ENCODE measurements around the gene FGF6.

DNA sequence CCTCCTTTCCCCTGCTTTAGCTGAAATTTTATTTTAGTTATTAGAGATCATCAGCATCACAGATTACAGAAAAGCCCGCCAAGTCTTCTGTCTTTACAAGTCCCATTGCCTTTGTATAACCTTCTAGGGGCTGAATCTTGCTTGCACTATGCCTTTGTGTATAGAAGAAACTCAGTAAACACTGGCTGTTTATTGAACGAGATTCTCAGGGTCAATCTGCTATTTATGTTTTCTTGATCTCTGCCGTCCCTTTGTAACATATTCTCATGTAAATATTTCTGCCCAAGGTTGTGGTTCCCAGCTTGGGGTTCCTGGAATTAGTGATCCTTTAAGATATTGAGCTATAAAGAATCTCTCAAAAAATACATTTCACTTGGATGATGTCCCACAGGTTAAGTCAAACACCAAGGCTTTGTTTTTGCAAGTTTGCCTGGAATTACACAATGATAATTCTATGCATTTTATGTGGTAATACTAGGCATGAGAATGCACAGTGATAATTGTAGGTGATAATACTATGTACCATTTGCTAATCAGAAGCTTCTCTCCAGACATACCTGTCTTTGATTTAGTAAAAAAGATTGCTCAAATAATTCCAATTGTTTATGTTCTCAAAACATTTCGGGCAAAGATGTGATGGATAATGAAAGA, 40.6 kb upstream of the FGF6 start:
- TF ChIP-seq POLR2A (IDR thresholded peaks at IDR 0.05) = no peak
- TF ChIP-seq, protein P1, sequence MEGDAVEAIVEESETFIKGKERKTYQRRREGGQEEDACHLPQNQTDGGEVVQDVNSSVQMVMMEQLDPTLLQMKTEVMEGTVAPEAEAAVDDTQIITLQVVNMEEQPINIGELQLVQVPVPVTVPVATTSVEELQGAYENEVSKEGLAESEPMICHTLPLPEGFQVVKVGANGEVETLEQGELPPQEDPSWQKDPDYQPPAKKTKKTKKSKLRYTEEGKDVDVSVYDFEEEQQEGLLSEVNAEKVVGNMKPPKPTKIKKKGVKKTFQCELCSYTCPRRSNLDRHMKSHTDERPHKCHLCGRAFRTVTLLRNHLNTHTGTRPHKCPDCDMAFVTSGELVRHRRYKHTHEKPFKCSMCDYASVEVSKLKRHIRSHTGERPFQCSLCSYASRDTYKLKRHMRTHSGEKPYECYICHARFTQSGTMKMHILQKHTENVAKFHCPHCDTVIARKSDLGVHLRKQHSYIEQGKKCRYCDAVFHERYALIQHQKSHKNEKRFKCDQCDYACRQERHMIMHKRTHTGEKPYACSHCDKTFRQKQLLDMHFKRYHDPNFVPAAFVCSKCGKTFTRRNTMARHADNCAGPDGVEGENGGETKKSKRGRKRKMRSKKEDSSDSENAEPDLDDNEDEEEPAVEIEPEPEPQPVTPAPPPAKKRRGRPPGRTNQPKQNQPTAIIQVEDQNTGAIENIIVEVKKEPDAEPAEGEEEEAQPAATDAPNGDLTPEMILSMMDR (IDR thresholded peaks at IDR 0.05) = no peak

Measured in esophagus squamous epithelium (tissue), 4 donors.